Stimulated activated effector memory CD8-positive, alpha-beta T cell treated with anti-CD3 and anti-CD28 coated beads, Interleukin-12 subunit alpha, Interleukin-12 subunit beta, amount 100 ng/mL, for 72 hours (primary cell): ENCODE results near the gene FTCD.
A peak's percentile ranks its signal among the peaks of the same experiment; 100 is the strongest.

Experiments used
- ATAC-seq: fragments of 150-1000 bp; cut with Tn5 transposase; 2 replicates; pipeline ENCODE4 v1.10.0; 2021
- DNase-seq, 2 donors: peaks; one replicate each; pipeline ENCODE4 v3.0.0; 2021 to 2022; ENCODE audit warnings: low spot score in 2 of 2
- H3K27ac Mint-ChIP-seq: one replicate; pipeline ENCODE4 v1.8.0; 2022; ENCODE audit warnings: mild to moderate bottlenecking, mixed read lengths
- H3K36me3 Mint-ChIP-seq: one replicate; pipeline ENCODE4 v1.8.0; 2022; ENCODE audit warnings: mild to moderate bottlenecking, mixed read lengths
- H3K4me1 Mint-ChIP-seq: one replicate; pipeline ENCODE4 v1.8.0; 2022; ENCODE audit warnings: mixed read lengths
- H3K4me3 Mint-ChIP-seq: one replicate; pipeline ENCODE4 v1.8.0; 2022; ENCODE audit warnings: mild to moderate bottlenecking, mixed read lengths
- H3K9me3 Mint-ChIP-seq: one replicate; pipeline ENCODE4 v1.8.0; 2022; ENCODE audit warnings: mixed read lengths

FTCD gene

GRCh38 chr21:46165098-46165497 is 9.7 kb upstream of the FTCD start:
- Mint-ChIP-seq H3K27ac (no peak overlapping the region), H3K36me3 (no peaks in the 10 kb centered on the region), H3K4me1 (no peaks in the 10 kb centered on the region), H3K9me3 (no peaks in the 10 kb centered on the region), H3K4me3 (no peak overlapping the region)
- no peak for ATAC-seq
- DNase-seq: no peak

- no peak for ATAC-seq
- H3K36me3 Mint-ChIP-seq: no peaks in the 10 kb centered on the region
- H3K9me3 Mint-ChIP-seq: no peaks in the 10 kb centered on the region
- H3K4me1 Mint-ChIP-seq: no peaks in the 10 kb centered on the region
- H3K4me3 Mint-ChIP-seq: no peak overlapping the region
- no peak for DNase-seq
- H3K27ac Mint-ChIP-seq: no peak overlapping the region
Measured at GRCh38 chr21:46163380-46163779, 8.0 kb upstream of the FTCD start.

GRCh38 chr21:46161633-46162592 is 6.5 kb upstream of the FTCD start:
- no peak for ATAC-seq
- no peaks in the 10 kb centered on the region for H3K36me3 Mint-ChIP-seq
- DNase-seq: no peak
- H3K9me3 Mint-ChIP-seq: no peaks in the 10 kb centered on the region
- H3K4me3 Mint-ChIP-seq: no peak overlapping the region
- H3K27ac Mint-ChIP-seq: no peak overlapping the region
- H3K4me1 Mint-ChIP-seq: no peaks in the 10 kb centered on the region

- H3K9me3 Mint-ChIP-seq: no peaks in the 10 kb centered on the region
- no peak overlapping the region for H3K27ac Mint-ChIP-seq
- no peak for DNase-seq
- H3K4me3 Mint-ChIP-seq: no peak overlapping the region
- no peaks in the 10 kb centered on the region for H3K4me1 Mint-ChIP-seq
- no peak for ATAC-seq
- no peaks in the 10 kb centered on the region for H3K36me3 Mint-ChIP-seq
Measured at GRCh38 chr21:46160907-46161632, 5.7 kb upstream of the FTCD start.

- H3K27ac Mint-ChIP-seq: no peak overlapping the region
- no peaks in the 10 kb centered on the region for H3K36me3 Mint-ChIP-seq
- H3K4me3 Mint-ChIP-seq: no peak overlapping the region
- no peaks in the 10 kb centered on the region for H3K4me1 Mint-ChIP-seq
- ATAC-seq (no peak), DNase-seq (peak in 1 of 2 donors; percentile 48)
- no peaks in the 10 kb centered on the region for H3K9me3 Mint-ChIP-seq
Measured at GRCh38 chr21:46160657-46160906, 5.2 kb upstream of the FTCD start.

- H3K4me1 Mint-ChIP-seq: no peaks in the 10 kb centered on the region
- DNase-seq (peak; percentile 1 to 48), ATAC-seq (peak; percentile 17)
- no peaks in the 10 kb centered on the region for H3K9me3 Mint-ChIP-seq
- H3K36me3 Mint-ChIP-seq: no peaks in the 10 kb centered on the region
- no peak overlapping the region for H3K27ac Mint-ChIP-seq
- H3K4me3 Mint-ChIP-seq: no peak overlapping the region
Measured at GRCh38 chr21:46159841-46160656, 4.7 kb upstream of the FTCD start.

GRCh38 chr21:46159390-46159789 is 4.0 kb upstream of the FTCD start:
- Mint-ChIP-seq H3K27ac (no peak overlapping the region), H3K4me1 (no peaks in the 10 kb centered on the region), H3K4me3 (no peak overlapping the region), H3K36me3 (no peaks in the 10 kb centered on the region), H3K9me3 (no peaks in the 10 kb centered on the region)
- no peak for ATAC-seq
- DNase-seq: peak in 1 of 2 donors; percentile 47

GRCh38 chr21:46158666-46159300 is 3.4 kb upstream of the FTCD start:
- H3K9me3 Mint-ChIP-seq: no peaks in the 10 kb centered on the region
- H3K4me1 Mint-ChIP-seq: no peaks in the 10 kb centered on the region
- H3K4me3 Mint-ChIP-seq: no peak overlapping the region
- H3K36me3 Mint-ChIP-seq: no peaks in the 10 kb centered on the region
- no peak overlapping the region for H3K27ac Mint-ChIP-seq
- ATAC-seq (no peak), DNase-seq (peak in 1 of 2 donors; percentile 37)

- no peaks in the 10 kb centered on the region for H3K36me3 Mint-ChIP-seq
- DNase-seq: peak in 1 of 2 donors; percentile 38
- ATAC-seq: no peak
- H3K27ac Mint-ChIP-seq: no peak overlapping the region
- no peak overlapping the region for H3K4me3 Mint-ChIP-seq
- H3K9me3 Mint-ChIP-seq: no peaks in the 10 kb centered on the region
- H3K4me1 Mint-ChIP-seq: no peaks in the 10 kb centered on the region
Measured at GRCh38 chr21:46157987-46158451, 2.6 kb upstream of the FTCD start.

- Mint-ChIP-seq H3K9me3 (no peaks in the 10 kb centered on the region), H3K27ac (no peak overlapping the region), H3K4me1 (no peaks in the 10 kb centered on the region), H3K36me3 (no peaks in the 10 kb centered on the region), H3K4me3 (no peak overlapping the region)
- ATAC-seq: no peak
- no peak for DNase-seq
Measured at GRCh38 chr21:46157396-46157986, 2.1 kb upstream of the FTCD start.

GRCh38 chr21:46156678-46157077 is 1.3 kb upstream of the FTCD start:
- Mint-ChIP-seq H3K9me3 (no peaks in the 10 kb centered on the region), H3K4me3 (no peak overlapping the region), H3K27ac (no peak overlapping the region), H3K36me3 (no peaks in the 10 kb centered on the region), H3K4me1 (no peaks in the 10 kb centered on the region)
- DNase-seq (peak in 1 of 2 donors; percentile 28), ATAC-seq (no peak)

GRCh38 chr21:46156378-46156645 is 933 bp upstream of the FTCD start:
- ATAC-seq (no peak), DNase-seq (peak in 1 of 2 donors; percentile 39)
- no peak overlapping the region for H3K27ac Mint-ChIP-seq
- no peaks in the 10 kb centered on the region for H3K36me3 Mint-ChIP-seq
- H3K4me1 Mint-ChIP-seq: no peaks in the 10 kb centered on the region
- no peak overlapping the region for H3K4me3 Mint-ChIP-seq
- H3K9me3 Mint-ChIP-seq: no peaks in the 10 kb centered on the region

- DNase-seq: no peak
- H3K4me1 Mint-ChIP-seq: no peaks in the 10 kb centered on the region
- H3K36me3 Mint-ChIP-seq: no peaks in the 10 kb centered on the region
Measured at GRCh38 chr21:46154955-46155513, 345 bp downstream of the FTCD start.

GRCh38 chr21:46154155-46154954 is 1.0 kb downstream of the FTCD start:
- Mint-ChIP-seq H3K4me1 (no peaks in the 10 kb centered on the region), H3K27ac (no peak overlapping the region), H3K9me3 (no peaks in the 10 kb centered on the region), H3K4me3 (no peak overlapping the region), H3K36me3 (no peaks in the 10 kb centered on the region)
- DNase-seq: no peak
- ATAC-seq: no peak

More at GRCh38 chr21:46154955-46155513, 345 bp downstream of the FTCD start:
- no peak for ATAC-seq
- H3K4me3 Mint-ChIP-seq: no peak overlapping the region
- no peaks in the 10 kb centered on the region for H3K9me3 Mint-ChIP-seq
- no peak overlapping the region for H3K27ac Mint-ChIP-seq
